B cell (primary cell): ENCODE measurements around the gene OR6N2.

Experiments
- EZH2 ChIP-seq: IDR thresholded peaks from 2 replicates; pipeline ENCODE4 v1.6.1; 2012; ENCODE audit warnings: borderline replicate concordance, low read depth, mild to moderate bottlenecking, moderate library complexity, low read length; ENCODE audit not compliant: insufficient read depth, poor library complexity, severe bottlenecking
- TF ChIP-seq, protein P1 (sequence below): fragments of 200-600 bp; IDR thresholded peaks from one replicate; pipeline ENCODE4 v1.8.0; 2022; ENCODE audit warnings: antibody characterized with exemption, mild to moderate bottlenecking

DNA sequence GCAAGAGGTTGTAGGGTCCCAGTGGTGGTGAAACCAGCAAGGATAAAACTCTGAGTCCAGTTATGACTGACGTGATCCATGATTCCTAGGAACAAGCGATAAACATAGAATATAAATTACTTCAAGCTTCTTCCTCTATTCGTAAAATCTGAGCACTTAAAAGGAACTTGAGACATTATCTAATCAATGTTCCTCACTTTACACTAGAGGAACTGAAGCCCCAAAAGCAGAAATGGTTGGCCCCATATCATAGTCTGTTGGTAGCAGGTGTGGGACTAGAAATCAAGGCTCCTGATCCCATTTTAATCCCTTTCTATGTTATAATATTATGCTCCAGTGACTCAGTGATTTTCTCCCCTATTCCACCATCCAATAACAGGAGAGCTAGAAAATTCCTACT lies 28.3 kb upstream of the OR6N2 start:
- TF ChIP-seq, protein P1, sequence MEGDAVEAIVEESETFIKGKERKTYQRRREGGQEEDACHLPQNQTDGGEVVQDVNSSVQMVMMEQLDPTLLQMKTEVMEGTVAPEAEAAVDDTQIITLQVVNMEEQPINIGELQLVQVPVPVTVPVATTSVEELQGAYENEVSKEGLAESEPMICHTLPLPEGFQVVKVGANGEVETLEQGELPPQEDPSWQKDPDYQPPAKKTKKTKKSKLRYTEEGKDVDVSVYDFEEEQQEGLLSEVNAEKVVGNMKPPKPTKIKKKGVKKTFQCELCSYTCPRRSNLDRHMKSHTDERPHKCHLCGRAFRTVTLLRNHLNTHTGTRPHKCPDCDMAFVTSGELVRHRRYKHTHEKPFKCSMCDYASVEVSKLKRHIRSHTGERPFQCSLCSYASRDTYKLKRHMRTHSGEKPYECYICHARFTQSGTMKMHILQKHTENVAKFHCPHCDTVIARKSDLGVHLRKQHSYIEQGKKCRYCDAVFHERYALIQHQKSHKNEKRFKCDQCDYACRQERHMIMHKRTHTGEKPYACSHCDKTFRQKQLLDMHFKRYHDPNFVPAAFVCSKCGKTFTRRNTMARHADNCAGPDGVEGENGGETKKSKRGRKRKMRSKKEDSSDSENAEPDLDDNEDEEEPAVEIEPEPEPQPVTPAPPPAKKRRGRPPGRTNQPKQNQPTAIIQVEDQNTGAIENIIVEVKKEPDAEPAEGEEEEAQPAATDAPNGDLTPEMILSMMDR: no peak
- no peak for TF ChIP-seq EZH2
